Testis (tissue), 2 donors: ENCODE results near the gene STXBP2.

Experiments used
- CTCF ChIP-seq, 3 experiments: fragments of 450-650 bp in 2 of 3; fragments of 200-600 bp in 1 of 3; sonication (generic) in 1 of 3; IDR thresholded peaks; one replicate each; pipeline ENCODE4 v1.5.1; 2016 to 2019; ENCODE audit warnings: antibody characterized with exemption in 3 of 3, mild to moderate bottlenecking in 2 of 3, moderate library complexity in 1 of 3
- POLR2A ChIP-seq: fragments of 450-650 bp; IDR thresholded peaks from one replicate; pipeline ENCODE4 v1.6.1; 2017; ENCODE audit warnings: antibody characterized with exemption, mild to moderate bottlenecking, moderate library complexity

DNA sequence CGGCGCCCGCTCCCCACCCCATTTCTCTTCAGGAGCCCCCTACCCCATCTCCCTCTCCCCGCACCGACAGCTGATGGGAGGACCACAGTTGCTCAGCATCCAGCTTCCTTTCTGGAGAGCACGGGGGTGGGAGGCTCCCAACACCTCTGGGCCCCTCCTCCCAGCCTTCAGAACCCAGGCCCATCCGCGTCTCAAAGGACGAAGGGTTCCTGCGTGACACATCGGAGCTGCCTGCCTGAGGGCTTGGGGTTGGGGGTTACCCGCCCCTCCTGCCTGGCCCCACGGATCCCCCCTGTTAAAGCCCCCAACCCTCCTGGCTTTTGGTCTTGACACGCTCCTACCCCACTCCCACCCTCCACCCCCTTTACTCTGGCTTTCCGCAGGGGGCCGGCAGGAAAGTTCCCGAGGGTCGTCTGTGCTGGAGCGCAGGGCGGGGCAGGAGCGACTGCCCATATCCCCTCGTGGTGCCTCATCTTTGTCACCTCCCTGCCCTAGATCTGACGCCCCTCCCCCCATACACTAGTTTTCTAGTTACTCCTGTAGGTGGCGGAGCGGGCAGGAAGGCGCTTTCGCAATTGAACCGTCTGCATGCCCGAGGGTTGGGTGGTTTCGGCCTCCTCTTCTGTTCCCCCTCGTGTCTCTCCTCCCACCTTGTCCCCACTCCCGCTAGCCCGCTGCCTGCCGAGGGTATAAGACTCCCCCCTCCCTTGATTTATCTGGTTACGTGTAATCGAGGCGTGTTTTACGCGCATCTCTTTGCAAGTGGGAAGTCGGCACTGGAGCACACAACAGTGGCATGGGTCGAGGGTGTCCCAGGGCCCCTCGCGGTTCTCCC lies 44.6 kb downstream of the STXBP2 start:
- TF ChIP-seq CTCF (IDR thresholded peaks at IDR 0.05) (peak; percentile 32 to 53 (median 37)), POLR2A (no peak)
